GM12878 (cell line): Measurements from ENCODE around the gene CDK16. TPM values are rescaled to one million over a fixed set of nuclear protein-coding genes. Genes with fewer than 3 reads are reported as not detected.

Experiments
- ATAC-seq: fragments of 200-7000 bp; cut with Tn5 transposase; 3 replicates; pipeline ENCODE4 v1.9.1; 2020; ENCODE audit warnings: mild to moderate bottlenecking, moderate library complexity
- BruUV-seq: library from RNA; stranded (reverse); fragments of 400-500 nt; replicated peaks from 2 replicates; lab custom pipeline; 2021; lab: Mats Ljungman, UMichigan
- CTCF ChIA-PET: fragments of 300-600 bp; sonication (Branson Sonifier 250); formaldehyde crosslinking; extraction: SDS; loops from one replicate; lab custom pipeline; 2021; ENCODE audit warnings: inconsistent platforms; lab: Yijun Ruan, JAX
- POLR2A ChIA-PET: fragments of 350-600 bp; formaldehyde crosslinking; extraction: SDS; loops from one replicate; lab custom pipeline; 2021; ENCODE audit warnings: inconsistent platforms; lab: Charles Lee
- RAD21 ChIA-PET: fragments of 300-600 bp; sonication (Branson Sonifier 250); formaldehyde crosslinking; loops from one replicate; lab custom pipeline; 2023; ENCODE audit warnings: antibody characterized with exemption; ENCODE audit not compliant: unreplicated experiment; lab: Charles Lee
- SMC1A ChIA-PET: fragments of 300-600 bp; sonication (Branson Sonifier 250); formaldehyde crosslinking; loops from one replicate; lab custom pipeline; 2023; ENCODE audit not compliant: unreplicated experiment, uncharacterized antibody; lab: Charles Lee
- DNase-seq: peaks from one replicate; pipeline ENCODE4 v3.0.0-alpha.2; 2011; ENCODE audit warnings: low read depth, low spot score
- FAIRE-seq: peaks from 3 replicates; lab custom pipeline; 2011; peaks lifted over from hg19 to GRCh38; lab: Jason Lieb, UNC
- H2AFZ ChIP-seq: 2 replicates; pipeline ENCODE4 v1.6.0; 2011; ENCODE audit warnings: low read depth, low read length, control low read depth; ENCODE audit not compliant: control insufficient read depth
- H3K27ac ChIP-seq: 2 replicates; pipeline ENCODE4 v1.5.1; 2011; ENCODE audit warnings: control low read depth; ENCODE audit not compliant: control insufficient read depth, insufficient read depth
- H3K27me3 ChIP-seq, 2 experiments: replicated peaks in 1 of 2; 2 replicates each; pipeline versions ENCODE4 v1.6.0 to v1.6.1; 2011; ENCODE audit warnings: low read length in 1 of 2; ENCODE audit not compliant: control insufficient read depth in 2 of 2, insufficient read depth in 2 of 2
- H3K36me3 ChIP-seq, 2 experiments: 2 replicates each; pipeline ENCODE4 v1.5.1; 2011; ENCODE audit warnings: low read length in 1 of 2; ENCODE audit not compliant: control insufficient read depth in 2 of 2, insufficient read depth in 2 of 2
- H3K4me1 ChIP-seq: 2 replicates; pipeline ENCODE4 v1.6.1; 2011; ENCODE audit warnings: mild to moderate bottlenecking, low read length, moderate library complexity, mixed read lengths; ENCODE audit not compliant: control insufficient read depth, insufficient read depth
- H3K4me2 ChIP-seq: 2 replicates; pipeline ENCODE4 v1.6.0; 2011; ENCODE audit warnings: control low read depth; ENCODE audit not compliant: control insufficient read depth, insufficient read depth
- H3K4me3 ChIP-seq: fragments of 200-600 bp; sonication (generic); 2 replicates; pipeline ENCODE4 v1.5.1; 2016
- H3K79me2 ChIP-seq: 2 replicates; pipeline ENCODE4 v1.6.0; 2011; ENCODE audit warnings: low read length; ENCODE audit not compliant: control insufficient read depth, insufficient read depth
- H3K9ac ChIP-seq: 2 replicates; pipeline ENCODE4 v1.8.0; 2011; ENCODE audit warnings: low read length, control low read depth, mixed read lengths; ENCODE audit not compliant: control insufficient read depth, insufficient read depth
- H3K9me3 ChIP-seq: replicated peaks from 3 replicates; pipeline ENCODE4 v1.5.1; 2011; ENCODE audit warnings: mild to moderate bottlenecking, low read length; ENCODE audit not compliant: control insufficient read depth, insufficient read depth
- H4K20me1 ChIP-seq: 2 replicates; pipeline ENCODE4 v1.6.0; 2011; ENCODE audit not compliant: control insufficient read depth, insufficient read depth
- BCLAF1 ChIP-seq: fragments of 450-650 bp; IDR thresholded peaks from 2 replicates; pipeline ENCODE4 v1.6.1; 2017; ENCODE audit warnings: antibody characterized with exemption, mild to moderate bottlenecking, moderate library complexity
- CEBPB ChIP-seq, 2 experiments: fragments of 150-350 bp in 1 of 2; IDR thresholded peaks; 2 replicates each; pipeline ENCODE4 v1.6.1; 2012 to 2014; ENCODE audit warnings: low read depth in 2 of 2, low read length in 2 of 2, borderline replicate concordance in 1 of 2, inconsistent platforms in 1 of 2
- CHD4 ChIP-seq: fragments of 200-600 bp; sonication (generic); IDR thresholded peaks from 2 replicates; pipeline ENCODE4 v1.6.1; 2016; ENCODE audit warnings: mild to moderate bottlenecking
- CREB1 ChIP-seq: IDR thresholded peaks from 2 replicates; pipeline ENCODE4 v1.6.1; 2012; ENCODE audit warnings: low read depth, mild to moderate bottlenecking, inconsistent platforms
- DPF2 ChIP-seq: fragments of 450-650 bp; IDR thresholded peaks from 2 replicates; pipeline ENCODE4 v1.6.1; 2017; ENCODE audit warnings: mild to moderate bottlenecking
- HDAC6 ChIP-seq: fragments of 200-600 bp; sonication (generic); IDR thresholded peaks from one replicate; pipeline ENCODE4 v1.8.0; 2017; ENCODE audit warnings: antibody characterized with exemption; ENCODE audit not compliant: unreplicated experiment
- IKZF2 ChIP-seq, 2 experiments: fragments of 450-650 bp; IDR thresholded peaks; 2 replicates each; pipeline ENCODE4 v1.6.1; 2017; ENCODE audit warnings: mild to moderate bottlenecking in 2 of 2, moderate library complexity in 2 of 2
- MTA3 ChIP-seq: IDR thresholded peaks from 2 replicates; pipeline ENCODE4 v1.6.1; 2012; ENCODE audit warnings: low read length, inconsistent platforms, borderline replicate concordance
- NFYA ChIP-seq: IDR thresholded peaks from 2 replicates; pipeline ENCODE4 v1.6.1; 2011; ENCODE audit warnings: low read depth, mild to moderate bottlenecking, low read length, improper control_type of control experiment, borderline replicate concordance
- NFYB ChIP-seq: IDR thresholded peaks from 2 replicates; pipeline ENCODE4 v1.6.1; 2011; ENCODE audit warnings: low read depth, mild to moderate bottlenecking, low read length, improper control_type of control experiment, moderate library complexity; ENCODE audit not compliant: insufficient read depth
- PAX5 ChIP-seq: IDR thresholded peaks from 2 replicates; pipeline ENCODE4 v1.6.1; 2011; ENCODE audit warnings: low read depth, low read length, borderline replicate concordance
- RUNX3 ChIP-seq: IDR thresholded peaks from 2 replicates; pipeline ENCODE4 v1.6.1; 2012; ENCODE audit warnings: low read length, inconsistent platforms
- SMARCA5 ChIP-seq: fragments of 450-650 bp; IDR thresholded peaks from 2 replicates; pipeline ENCODE4 v1.6.1; 2017; ENCODE audit warnings: mild to moderate bottlenecking
- STAT3 ChIP-seq: IDR thresholded peaks from 2 replicates; pipeline ENCODE4 v1.6.1; 2011; ENCODE audit warnings: low read depth, low read length, improper control_type of control experiment
- WGBS: methylation state at CpG from one replicate; pipeline ENCODE4 v1.1.6; 2016; ENCODE audit warnings: low lambda C conversion rate; ENCODE audit not compliant: insufficient replicate concordance, insufficient coverage; ENCODE audit errors: missing lambda C conversion rate; 5-methylcytosine and 5-hydroxymethylcytosine counted together
- in situ Hi-C: fragments of 300-500 bp; cut with MboI; formaldehyde crosslinking; loops from 9 replicates; pipeline ENCODE4 v1.14.3; 2018; ENCODE audit warnings: mixed read lengths
- intact Hi-C: fragments of 100-400 bp; cut with micrococcal nuclease; formaldehyde crosslinking; loops from one replicate; pipeline ENCODE4 v1.14.2; 2022; ENCODE audit not compliant: unreplicated experiment
- polyA plus RNA-seq, 11 experiments: library from polyadenylated mRNA; depleted of rRNA in 4 of 11; unstranded in 6 of 11; stranded (reverse) in 5 of 11; fragments of >200 nt; fragmentation: Nextera tagmentation in 4 of 11; fragmentation: Illumina TruSeq in 1 of 11; extraction: Ambion mirVana in 4 of 11; extraction: Trizol in 1 of 11; gene quantifications; 1 replicate in 1 of 11; 2 replicates in 10 of 11; pipeline versions ENCODE4 v1.2.1 to v1.2.3, GENCODE V29; 2011 to 2016; ENCODE audit warnings: inconsistent platforms in 2 of 11, missing spikeins in 2 of 11, low read depth in 1 of 11
- total RNA-seq, 4 experiments: library from RNA; depleted of rRNA in 3 of 4; stranded (reverse); fragments of >200 nt in 3 of 4; fragmentation: Illumina TruSeq in 1 of 4; extraction: Trizol in 1 of 4; gene quantifications; 2 replicates each; pipeline versions ENCODE4 v1.2.1 to v1.2.3, GENCODE V29; 2013 to 2021

The CDK16 gene
- total and polyA plus RNA-seq, 10 of the 15 experiments (the other 5 are each of a cell fraction or from before 2014, with no cell fraction given): 2.4 to 75.1 (median 48.2) TPM

DNA sequence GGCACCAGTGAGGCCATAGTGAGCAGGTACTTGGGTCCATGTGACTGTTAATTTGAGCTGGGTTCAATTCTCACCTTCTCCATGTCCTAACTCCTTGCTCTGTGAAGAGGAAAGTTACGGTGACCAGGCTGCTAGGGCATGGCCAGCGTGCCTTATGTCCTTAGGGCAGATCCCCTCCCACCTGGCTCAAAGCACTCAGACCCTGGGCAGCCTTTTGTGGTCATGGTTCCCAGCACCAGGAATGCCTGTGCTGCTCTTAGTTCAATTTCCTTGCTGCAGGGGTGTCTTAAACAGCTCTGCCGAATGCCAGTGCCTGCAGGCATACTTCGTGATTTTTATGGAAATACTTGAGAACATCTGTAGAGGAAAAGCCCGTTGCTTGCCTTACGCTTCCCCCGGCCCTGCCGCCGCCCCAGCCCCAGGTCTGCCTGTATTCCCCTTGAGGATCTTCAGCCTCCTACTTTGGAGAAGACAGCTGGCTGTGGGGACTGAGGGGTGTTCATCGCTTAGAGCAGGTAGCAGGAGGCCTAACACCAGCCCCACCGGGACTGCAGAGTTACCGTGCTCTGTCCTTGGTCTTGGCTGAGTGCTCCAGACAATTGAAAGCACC, 3.1 kb upstream of the CDK16 start:
- intact Hi-C loops (no loop called here), in situ Hi-C loops (loop anchor here (10.0 to 25.0 kb wide), 2 partner anchors 429 to 1722 kb away; no protein-coding TSS in a partner anchor)
- no peak for DNase-seq
- Histone ChIP-seq H2AFZ (no peak overlapping the region), H3K27ac (no peak overlapping the region), H3K4me2 (no peak overlapping the region), H3K79me2 (peaks cover 21% of the 10 kb centered on the region), H4K20me1 (peaks cover 6% of the 10 kb centered on the region), H3K9ac (no peak overlapping the region), H3K36me3 (peaks cover 29 to 34% of the 10 kb centered on the region in 2 experiments), H3K4me1 (peaks cover 8% of the 10 kb centered on the region; the same call in 1 of the 2 replicates), H3K4me3 (no peak overlapping the region), H3K9me3 (no peaks in the 10 kb centered on the region), H3K27me3 (no peaks in the 10 kb centered on the region)
- TF ChIP-seq IKZF2 (IDR thresholded peaks at IDR 0.05) (no peak), STAT3 (no peak), DPF2 (no peak), PAX5 (no peak), NFYA (no peak), CEBPB (IDR thresholded peaks at IDR 0.05; ENCODE audit: borderline replicate concordance in 1 of 2, low read depth in 2 of 2, low read length in 2 of 2) (no peak), MTA3 (no peak), RUNX3 (no peak), NFYB (no peak), CREB1 (no peak), CHD4 (no peak), HDAC6 (no peak), SMARCA5 (no peak), BCLAF1 (no peak)
- FAIRE-seq: no peak
- 90% methylated on average over 12 of the region's 12 CpGs for WGBS
- SMC1A ChIA-PET: interaction anchor here (0.6 kb wide), 1 partner anchor 20 kb away, joined by 3 read pairs; no protein-coding TSS in a partner anchor
- no peak for ATAC-seq
- BruUV-seq: no TSS peak
- CTCF ChIA-PET: no interaction called here
- RAD21 ChIA-PET: no interaction called here
- POLR2A ChIA-PET: no interaction called here
